Measurements from ENCODE around the gene CASKIN2.

The CASKIN2 gene

GRCh38 chr17:75463603-75464002 lies 51.7 kb downstream of the CASKIN2 start:
- Histone ChIP-seq H3K9me3 (ENCODE audit: severe bottlenecking) (peaks cover 3% of the 10 kb centered on the region), H3K27ac (no peak overlapping the region), H3K27me3 (ENCODE audit: insufficient read depth, low read depth, severe bottlenecking) (no peaks in the 10 kb centered on the region), H3K4me3 (ENCODE audit: low read depth, low read length) (no peak overlapping the region), H3K36me3 (peaks cover 4% of the 10 kb centered on the region)
- no peak for TF ChIP-seq CTCF (IDR thresholded peaks at IDR 0.05; ENCODE audit: low read depth, low read length)
- no peak for DNase-seq

DNA sequence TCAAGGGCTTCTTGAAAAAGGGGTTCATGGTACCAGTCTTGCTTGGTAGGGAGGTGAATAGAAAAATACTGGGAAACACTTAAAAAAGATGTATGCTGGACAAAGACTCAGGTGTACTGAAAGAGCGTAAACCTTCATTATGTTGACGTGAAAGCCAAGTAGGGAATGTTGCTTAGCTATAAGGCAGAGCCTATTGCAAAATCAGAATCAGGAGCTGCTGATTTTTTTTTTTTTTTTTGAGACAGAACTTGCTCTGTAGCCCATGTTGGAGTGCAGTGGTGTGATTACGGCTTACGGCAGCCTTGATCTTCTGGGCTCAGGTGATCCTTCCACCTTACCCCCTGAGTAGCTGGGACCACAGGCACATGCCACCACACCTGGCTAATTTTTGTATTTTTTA lies 55.0 kb downstream of the CASKIN2 start:
- H3K4me3 ChIP-seq (ENCODE audit: low read depth, low read length), result no peak overlapping the region
- no peak for TF ChIP-seq CTCF (IDR thresholded peaks at IDR 0.05; ENCODE audit: low read depth, low read length)
- no peak overlapping the region for H3K27ac ChIP-seq
- peaks cover 4% of the 10 kb centered on the region; the same call in 1 of the 2 replicates for H3K36me3 ChIP-seq
- H3K27me3 ChIP-seq (ENCODE audit: insufficient read depth, low read depth, severe bottlenecking), result no peaks in the 10 kb centered on the region
- no peaks in the 10 kb centered on the region for H3K9me3 ChIP-seq (ENCODE audit: severe bottlenecking)
- DNase-seq, result no peak

DNA sequence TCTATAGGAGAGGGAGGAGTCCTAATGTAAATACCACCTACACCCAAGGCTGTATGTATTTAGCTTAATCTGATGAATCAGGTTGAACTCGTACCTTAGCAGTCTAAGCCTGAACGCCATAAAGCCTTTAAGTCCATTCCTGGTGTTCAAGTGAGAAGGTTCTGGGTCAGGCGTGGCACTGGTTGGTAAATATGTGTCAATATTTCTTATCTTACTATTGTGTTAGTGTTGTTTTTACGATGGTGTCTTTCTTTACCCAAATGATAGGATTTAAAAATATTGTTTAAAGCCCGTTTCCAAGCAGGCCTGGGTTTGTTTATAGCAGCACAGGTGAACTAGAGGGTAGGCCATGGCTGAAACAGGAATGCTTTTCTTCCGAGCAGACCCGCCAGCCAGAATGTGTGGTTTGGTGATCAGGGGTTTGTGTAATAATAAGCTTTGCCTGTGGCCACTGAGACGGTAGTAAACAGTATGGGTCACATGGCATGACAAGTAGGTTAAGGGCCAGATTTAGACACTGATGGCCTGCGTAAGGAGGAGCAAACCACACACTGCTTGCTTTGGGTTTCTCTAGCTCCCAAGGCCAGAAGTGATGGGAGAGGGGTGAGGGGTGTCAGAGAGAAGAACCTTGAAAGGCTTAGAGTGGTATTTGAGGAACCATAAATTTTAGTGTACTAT lies 55.6 kb downstream of the CASKIN2 start:
- Histone ChIP-seq H3K36me3 (peaks cover under 1% of the 10 kb centered on the region; the same call in 1 of the 2 replicates), H3K27me3 (ENCODE audit: insufficient read depth, low read depth, severe bottlenecking) (no peaks in the 10 kb centered on the region), H3K27ac (peak overlapping the region; percentile 35), H3K4me3 (ENCODE audit: low read depth, low read length) (no peak overlapping the region), H3K9me3 (ENCODE audit: severe bottlenecking) (no peaks in the 10 kb centered on the region)
- TF ChIP-seq CTCF (IDR thresholded peaks at IDR 0.05; ENCODE audit: low read depth, low read length), result no peak
- DNase-seq, result no peak

DNA sequence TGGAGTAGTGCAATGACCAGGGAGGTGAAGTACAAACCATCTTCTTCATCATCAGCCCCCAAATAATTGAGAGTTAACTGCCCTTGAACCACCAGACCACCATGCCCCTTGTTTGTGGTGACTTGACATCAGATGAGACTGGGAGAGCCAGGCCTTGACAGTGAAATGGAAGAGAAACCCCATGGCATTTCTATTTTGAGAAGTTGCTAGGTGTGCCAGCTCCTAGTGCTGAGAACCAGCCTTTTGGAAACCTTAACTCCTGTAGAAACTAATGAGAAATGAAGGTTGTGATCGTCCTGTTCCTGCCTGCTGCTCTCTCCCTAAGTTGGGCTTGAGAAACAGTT lies 56.1 kb downstream of the CASKIN2 start:
- Histone ChIP-seq H3K9me3 (ENCODE audit: severe bottlenecking) (no peaks in the 10 kb centered on the region), H3K27ac (peak overlapping the region; percentile 35; the same call in 1 of the 2 replicates), H3K27me3 (ENCODE audit: insufficient read depth, low read depth, severe bottlenecking) (no peaks in the 10 kb centered on the region), H3K36me3 (no peaks in the 10 kb centered on the region), H3K4me3 (ENCODE audit: low read depth, low read length) (no peak overlapping the region)
- DNase-seq, result no peak
- TF ChIP-seq CTCF (IDR thresholded peaks at IDR 0.05; ENCODE audit: low read depth, low read length), result no peak

DNA sequence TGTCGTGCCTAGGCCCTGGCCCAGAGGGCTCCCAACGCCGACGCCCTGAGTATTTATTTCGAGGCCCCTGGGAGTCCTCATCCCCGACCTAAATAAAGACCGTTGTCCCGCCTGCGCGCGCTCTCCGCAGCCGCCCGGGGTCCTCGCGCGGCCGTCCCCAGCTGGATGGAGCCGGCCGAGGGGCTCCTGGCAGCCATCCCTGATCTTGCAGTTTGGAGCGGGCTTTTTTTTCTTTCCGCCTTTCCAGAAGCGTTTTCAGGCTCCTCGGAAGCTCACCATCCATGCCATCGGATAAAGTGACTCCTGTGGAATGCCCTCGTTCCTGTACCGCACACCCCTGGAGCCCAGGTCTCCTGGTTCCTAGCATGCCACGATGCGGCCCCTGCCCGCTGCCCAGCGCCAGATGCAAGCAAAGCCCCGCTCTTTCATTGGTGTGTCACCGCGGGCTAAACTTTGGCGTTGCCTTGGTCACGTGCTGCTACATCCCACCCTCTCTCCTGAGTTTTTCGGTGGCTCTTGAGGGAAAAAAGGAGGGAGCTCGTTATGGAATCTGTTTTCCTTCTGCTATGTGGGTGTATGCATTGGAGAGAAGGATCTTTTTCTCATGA lies 58.2 kb downstream of the CASKIN2 start:
- H3K27ac ChIP-seq, result peak overlapping the region; percentile 87
- no peaks in the 10 kb centered on the region for H3K27me3 ChIP-seq (ENCODE audit: insufficient read depth, low read depth, severe bottlenecking)
- H3K4me3 ChIP-seq (ENCODE audit: low read depth, low read length), result peak overlapping the region; percentile 72
- peak; percentile 72 for DNase-seq
- TF ChIP-seq CTCF (IDR thresholded peaks at IDR 0.05; ENCODE audit: low read depth, low read length), result no peak
- H3K9me3 ChIP-seq (ENCODE audit: severe bottlenecking), result no peaks in the 10 kb centered on the region
- no peaks in the 10 kb centered on the region for H3K36me3 ChIP-seq
